H9 (cell line): ENCODE measurements around the gene CRHBP. TPM values are rescaled to one million over a fixed set of nuclear protein-coding genes. Genes with fewer than 3 reads are reported as not detected.
A peak's percentile ranks its signal among the peaks of the same experiment; 100 is the strongest.

Experiments
- DNase-seq: peaks from one replicate; pipeline ENCODE4 v3.0.0-alpha.2; 2017
- H2AFZ ChIP-seq: one replicate; pipeline ENCODE4 v1.6.1; 2013; ENCODE audit warnings: mild to moderate bottlenecking, low read length, control low read depth, moderate library complexity
- H2AK5ac ChIP-seq: 2 replicates; pipeline ENCODE4 v1.6.1; 2013; ENCODE audit warnings: low read length, control low read depth, mixed read lengths; ENCODE audit not compliant: insufficient read length
- H2BK120ac ChIP-seq: one replicate; pipeline ENCODE4 v1.6.1; 2013; ENCODE audit warnings: low read depth, mild to moderate bottlenecking, low read length, control low read depth, inconsistent platforms; ENCODE audit not compliant: poor library complexity, severe bottlenecking
- H2BK12ac ChIP-seq: 2 replicates; pipeline ENCODE4 v1.6.1; 2013; ENCODE audit warnings: low read length, control low read depth, mixed read lengths, low read depth; ENCODE audit not compliant: insufficient read length
- H2BK15ac ChIP-seq: 2 replicates; pipeline ENCODE4 v1.6.1; 2013; ENCODE audit warnings: low read depth, low read length, control low read depth
- H2BK20ac ChIP-seq: one replicate; pipeline ENCODE4 v1.6.1; 2013; ENCODE audit warnings: low read depth, mild to moderate bottlenecking, low read length, control low read depth, inconsistent platforms; ENCODE audit not compliant: poor library complexity, severe bottlenecking
- H2BK5ac ChIP-seq: 2 replicates; pipeline ENCODE4 v1.6.1; 2013; ENCODE audit warnings: low read length, control low read depth, mixed read lengths; ENCODE audit not compliant: insufficient read length
- H3K14ac ChIP-seq: 2 replicates; pipeline ENCODE4 v1.6.1; 2013; ENCODE audit warnings: low read length, control low read depth; ENCODE audit not compliant: insufficient read depth
- H3K18ac ChIP-seq: 2 replicates; pipeline ENCODE4 v1.6.1; 2013; ENCODE audit warnings: low read depth, mild to moderate bottlenecking, mixed read lengths, low read length, control low read depth; ENCODE audit not compliant: insufficient read length
- H3K23ac ChIP-seq: 2 replicates; pipeline ENCODE4 v1.6.1; 2013; ENCODE audit warnings: low read length, control low read depth, mixed read lengths, low read depth; ENCODE audit not compliant: insufficient read length
- H3K23me2 ChIP-seq: 2 replicates; pipeline ENCODE4 v1.6.1; 2013; ENCODE audit warnings: low read depth, mild to moderate bottlenecking, mixed read lengths, low read length, control low read depth; ENCODE audit not compliant: insufficient read length, poor library complexity, severe bottlenecking
- H3K27ac ChIP-seq: 2 replicates; pipeline ENCODE4 v1.5.1; 2013; ENCODE audit warnings: low read length, control low read depth, mixed read lengths, low read depth; ENCODE audit not compliant: insufficient read length
- H3K27me3 ChIP-seq: 2 replicates; pipeline ENCODE4 v1.6.1; 2013; ENCODE audit warnings: low read length, control low read depth, inconsistent platforms; ENCODE audit not compliant: insufficient read depth
- H3K4ac ChIP-seq: 2 replicates; pipeline ENCODE4 v1.6.1; 2013; ENCODE audit warnings: low read depth, mild to moderate bottlenecking, control low read depth, inconsistent platforms, low read length, moderate library complexity
- H3K4me1 ChIP-seq: 2 replicates; pipeline ENCODE4 v1.6.1; 2013; ENCODE audit warnings: low read length, control low read depth, inconsistent platforms; ENCODE audit not compliant: insufficient read depth
- H3K4me2 ChIP-seq: 2 replicates; pipeline ENCODE4 v1.6.1; 2013; ENCODE audit warnings: low read length, control low read depth, mixed read lengths; ENCODE audit not compliant: insufficient read length, insufficient read depth
- H3K56ac ChIP-seq: 2 replicates; pipeline ENCODE4 v1.6.1; 2013; ENCODE audit warnings: low read depth, mild to moderate bottlenecking, mixed read lengths, low read length, control low read depth; ENCODE audit not compliant: insufficient read length
- H3K79me1 ChIP-seq: 2 replicates; pipeline ENCODE4 v1.6.1; 2013; ENCODE audit warnings: low read depth, mild to moderate bottlenecking, moderate library complexity, low read length, control low read depth, inconsistent platforms; ENCODE audit not compliant: insufficient read depth, poor library complexity, severe bottlenecking
- H3K79me2 ChIP-seq: 2 replicates; pipeline ENCODE4 v1.6.1; 2013; ENCODE audit warnings: low read length, control low read depth, inconsistent platforms; ENCODE audit not compliant: insufficient read depth
- H3K9ac ChIP-seq: 2 replicates; pipeline ENCODE4 v1.6.1; 2013; ENCODE audit warnings: low read length, control low read depth, mixed read lengths; ENCODE audit not compliant: insufficient read length; ENCODE audit errors: extremely low read depth
- H3K9me3 ChIP-seq: one replicate; pipeline ENCODE4 v1.6.1; 2013; ENCODE audit warnings: low read depth, low read length, inconsistent platforms; ENCODE audit not compliant: control insufficient read depth
- H3T11ph ChIP-seq: one replicate; pipeline ENCODE4 v1.6.1; 2013; ENCODE audit warnings: mild to moderate bottlenecking, low read length, control low read depth, inconsistent platforms
- H4K20me1 ChIP-seq: one replicate; pipeline ENCODE4 v1.6.1; 2013; ENCODE audit not compliant: control insufficient read depth, insufficient read length, insufficient read depth
- H4K5ac ChIP-seq: 2 replicates; pipeline ENCODE4 v1.6.1; 2013; ENCODE audit warnings: low read depth, mild to moderate bottlenecking, mixed read lengths, low read length, control low read depth; ENCODE audit not compliant: insufficient read length
- H4K8ac ChIP-seq: replicated peaks from 2 replicates; pipeline ENCODE4 v1.6.1; 2013; ENCODE audit warnings: low read length, control low read depth, mixed read lengths, low read depth; ENCODE audit not compliant: insufficient read length
- H4K91ac ChIP-seq: 2 replicates; pipeline ENCODE4 v1.6.1; 2013; ENCODE audit warnings: low read depth, mild to moderate bottlenecking, moderate library complexity, mixed read lengths, low read length, control low read depth; ENCODE audit not compliant: insufficient read length
- H3K27ac Mint-ChIP-seq, 3 experiments: 2 replicates in 2 of 3; 3 replicates in 1 of 3; pipeline ENCODE4 v1.8.0; 2020 to 2021; ENCODE audit warnings: mixed read lengths in 3 of 3, mild to moderate bottlenecking in 1 of 3, moderate library complexity in 1 of 3
- H3K27me3 Mint-ChIP-seq: 2 replicates; pipeline ENCODE4 v1.8.0; 2021; ENCODE audit warnings: low read depth, mild to moderate bottlenecking, moderate library complexity, mixed read lengths
- H3K36me3 Mint-ChIP-seq, 3 experiments: 2 replicates in 2 of 3; 3 replicates in 1 of 3; pipeline ENCODE4 v1.8.0; 2020 to 2021; ENCODE audit warnings: low read depth in 3 of 3, mixed read lengths in 3 of 3; ENCODE audit not compliant: insufficient read depth in 1 of 3
- H3K4me1 Mint-ChIP-seq, 2 experiments: 2 replicates each; pipeline ENCODE4 v1.8.0; 2020; ENCODE audit warnings: mixed read lengths in 2 of 2
- H3K4me3 Mint-ChIP-seq, 2 experiments: 2 replicates in 1 of 2; 3 replicates in 1 of 2; pipeline ENCODE4 v1.8.0; 2020 to 2021; ENCODE audit warnings: mild to moderate bottlenecking in 2 of 2, mixed read lengths in 2 of 2, moderate library complexity in 1 of 2
- H3K9me3 Mint-ChIP-seq, 2 experiments: 2 replicates in 1 of 2; 3 replicates in 1 of 2; pipeline ENCODE4 v1.8.0; 2020; ENCODE audit warnings: mild to moderate bottlenecking in 2 of 2, mixed read lengths in 2 of 2, moderate library complexity in 1 of 2
- CTCF ChIP-seq: fragments of 200-600 bp; sonication (generic); conservative IDR thresholded peaks from 3 replicates; pipeline ENCODE4 v1.8.0; 2021; ENCODE audit warnings: antibody characterized with exemption, mild to moderate bottlenecking
- WGBS: extraction: QIAGEN DNeasy Blood & Tissue Kit; methylation state at CpG from one replicate; pipeline ENCODE4 v1.1.7; 2013; ENCODE audit warnings: missing lambda C conversion rate, low lambda C conversion rate, mixed read lengths; ENCODE audit not compliant: insufficient read length; ENCODE audit errors: extremely low coverage; 5-methylcytosine and 5-hydroxymethylcytosine counted together
- total RNA-seq: library from RNA; stranded (reverse); gene quantifications from 2 replicates; pipeline ENCODE4 v1.2.1, GENCODE V29; 2021

Gene CRHBP
- total RNA-seq, 1 experiment from 2014 or later = not detected

GRCh38 chr5:76953551-76954382, 922 bp downstream of the CRHBP start:
- no peak overlapping the region for H2AFZ ChIP-seq
- peak; percentile 38 for DNase-seq
- Mint-ChIP-seq H3K4me3 (peak overlapping the region; percentile 68 to 80), H3K27ac (no peak overlapping the region), H3K9me3 (no peaks in the 10 kb centered on the region; a peak in 1 of 5 replicates), H3K36me3 (no peaks in the 10 kb centered on the region; a peak in 1 of 7 replicates), H3K27me3 (peaks cover 67% of the 10 kb centered on the region), H3K4me1 (peaks cover 12 to 14% of the 10 kb centered on the region in 2 experiments)
- no peak overlapping the region for H3K9ac ChIP-seq
- no peak overlapping the region for H3K27ac ChIP-seq
- H4K5ac ChIP-seq = no peak overlapping the region
- peak; percentile 43 for TF ChIP-seq CTCF
- H2BK120ac ChIP-seq = no peak overlapping the region
- H3K56ac ChIP-seq = no peak overlapping the region
- peaks cover 14% of the 10 kb centered on the region for H3K23me2 ChIP-seq
- no peak overlapping the region for H2BK20ac ChIP-seq
- no peak overlapping the region for H3T11ph ChIP-seq
- no peak overlapping the region for H2BK15ac ChIP-seq
- H3K4me2 ChIP-seq = peak overlapping the region; percentile 89
- H4K91ac ChIP-seq = no peak overlapping the region
- peaks cover 33% of the 10 kb centered on the region for H3K27me3 ChIP-seq
- no peaks in the 10 kb centered on the region for H3K79me2 ChIP-seq
- H2AK5ac ChIP-seq = no peak overlapping the region
- no peak overlapping the region for H2BK5ac ChIP-seq
- H3K23ac ChIP-seq = no peak overlapping the region
- H3K79me1 ChIP-seq = no peaks in the 10 kb centered on the region
- no peak overlapping the region for H3K18ac ChIP-seq
- H2BK12ac ChIP-seq = no peak overlapping the region
- peaks cover 3% of the 10 kb centered on the region; the same call in 1 of the 2 replicates for H3K4me1 ChIP-seq
- H3K4ac ChIP-seq = no peak overlapping the region
- no CpG with 5 or more reads among the region's 81 CpGs for WGBS
- no peak overlapping the region for H4K8ac ChIP-seq
- no peaks in the 10 kb centered on the region for H3K9me3 ChIP-seq
- H3K14ac ChIP-seq = no peak overlapping the region; the same call in 1 of the 2 replicates
- no peaks in the 10 kb centered on the region for H4K20me1 ChIP-seq
